A549 (cell line): ENCODE results near the gene GPATCH4.

Experiments used
- EP300 ChIP-seq, 2 experiments: fragments of >200 bp; sonication (Bioruptor Twin); formaldehyde crosslinking; IDR thresholded peaks; 2 replicates in 1 of 2; 3 replicates in 1 of 2; pipeline ENCODE4 v1.6.1; 2016 to 2017
- MYC ChIP-seq: IDR thresholded peaks from 2 replicates; pipeline ENCODE4 v1.6.1; 2012; ENCODE audit warnings: mild to moderate bottlenecking, inconsistent platforms, low read length, improper control_type of control experiment, borderline replicate concordance
- POLR2A ChIP-seq: IDR thresholded peaks from 2 replicates; pipeline ENCODE4 v1.6.1; 2012; ENCODE audit warnings: mild to moderate bottlenecking, low read length
- POLR2AphosphoS2 ChIP-seq: conservative IDR thresholded peaks from 2 replicates; pipeline ENCODE4 v1.6.1; 2012; ENCODE audit warnings: low read length, improper control_type of control experiment, inconsistent platforms
- RFX5 ChIP-seq: fragments of 450-650 bp; IDR thresholded peaks from 2 replicates; pipeline ENCODE4 v1.7.1; 2014; ENCODE audit warnings: antibody characterized with exemption, mild to moderate bottlenecking, moderate library complexity
- SREBF2 ChIP-seq: fragments of 450-650 bp; IDR thresholded peaks from 2 replicates; pipeline ENCODE4 v1.6.1; 2014; ENCODE audit warnings: mild to moderate bottlenecking, moderate library complexity
- ZSCAN20 ChIP-seq: fragments of 250-450 bp; sonication (Bioruptor Pico); IDR thresholded peaks from 2 replicates; pipeline ENCODE4 v1.8.0; 2022; ENCODE audit warnings: mild to moderate bottlenecking, moderate library complexity
- TF ChIP-seq, protein P1 (sequence below): fragments of 450-650 bp; IDR thresholded peaks from 2 replicates; pipeline ENCODE4 v1.6.1; 2014; ENCODE audit warnings: antibody characterized with exemption
- TF ChIP-seq, protein P2 (sequence below): fragments of >200 bp; sonication (Bioruptor Twin); formaldehyde crosslinking; IDR thresholded peaks from 3 replicates; pipeline ENCODE4 v1.5.1; 2016
- TF ChIP-seq, protein P3 (sequence below): IDR thresholded peaks from 2 replicates; pipeline ENCODE4 v1.6.1; 2012

DNA sequence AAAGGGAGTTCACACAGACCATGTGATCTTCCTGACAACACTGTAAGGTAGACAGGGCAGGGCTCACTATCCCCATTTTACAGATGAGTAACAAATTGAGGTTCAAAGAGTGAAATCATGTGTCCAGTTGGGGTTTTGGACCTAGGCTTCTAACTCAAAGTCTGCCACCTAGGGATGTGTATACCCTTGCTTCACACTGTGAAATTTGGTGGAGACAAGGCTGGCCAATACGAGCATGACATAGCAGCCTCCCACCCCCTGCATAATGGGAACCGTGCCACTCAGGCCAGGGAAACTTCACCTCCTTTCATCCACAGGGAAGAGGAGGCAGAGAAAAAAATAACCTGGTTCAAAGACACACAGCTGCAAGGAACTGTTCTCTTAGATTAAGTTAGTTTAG, 35.8 kb downstream of the GPATCH4 start:
- no peak for TF ChIP-seq POLR2A
- TF ChIP-seq, protein P1, sequence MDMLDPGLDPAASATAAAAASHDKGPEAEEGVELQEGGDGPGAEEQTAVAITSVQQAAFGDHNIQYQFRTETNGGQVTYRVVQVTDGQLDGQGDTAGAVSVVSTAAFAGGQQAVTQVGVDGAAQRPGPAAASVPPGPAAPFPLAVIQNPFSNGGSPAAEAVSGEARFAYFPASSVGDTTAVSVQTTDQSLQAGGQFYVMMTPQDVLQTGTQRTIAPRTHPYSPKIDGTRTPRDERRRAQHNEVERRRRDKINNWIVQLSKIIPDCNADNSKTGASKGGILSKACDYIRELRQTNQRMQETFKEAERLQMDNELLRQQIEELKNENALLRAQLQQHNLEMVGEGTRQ: no peak
- TF ChIP-seq, protein P2, sequence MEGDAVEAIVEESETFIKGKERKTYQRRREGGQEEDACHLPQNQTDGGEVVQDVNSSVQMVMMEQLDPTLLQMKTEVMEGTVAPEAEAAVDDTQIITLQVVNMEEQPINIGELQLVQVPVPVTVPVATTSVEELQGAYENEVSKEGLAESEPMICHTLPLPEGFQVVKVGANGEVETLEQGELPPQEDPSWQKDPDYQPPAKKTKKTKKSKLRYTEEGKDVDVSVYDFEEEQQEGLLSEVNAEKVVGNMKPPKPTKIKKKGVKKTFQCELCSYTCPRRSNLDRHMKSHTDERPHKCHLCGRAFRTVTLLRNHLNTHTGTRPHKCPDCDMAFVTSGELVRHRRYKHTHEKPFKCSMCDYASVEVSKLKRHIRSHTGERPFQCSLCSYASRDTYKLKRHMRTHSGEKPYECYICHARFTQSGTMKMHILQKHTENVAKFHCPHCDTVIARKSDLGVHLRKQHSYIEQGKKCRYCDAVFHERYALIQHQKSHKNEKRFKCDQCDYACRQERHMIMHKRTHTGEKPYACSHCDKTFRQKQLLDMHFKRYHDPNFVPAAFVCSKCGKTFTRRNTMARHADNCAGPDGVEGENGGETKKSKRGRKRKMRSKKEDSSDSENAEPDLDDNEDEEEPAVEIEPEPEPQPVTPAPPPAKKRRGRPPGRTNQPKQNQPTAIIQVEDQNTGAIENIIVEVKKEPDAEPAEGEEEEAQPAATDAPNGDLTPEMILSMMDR: no peak
- TF ChIP-seq RFX5: no peak
- TF ChIP-seq SREBF2: no peak
- TF ChIP-seq, protein P3, sequence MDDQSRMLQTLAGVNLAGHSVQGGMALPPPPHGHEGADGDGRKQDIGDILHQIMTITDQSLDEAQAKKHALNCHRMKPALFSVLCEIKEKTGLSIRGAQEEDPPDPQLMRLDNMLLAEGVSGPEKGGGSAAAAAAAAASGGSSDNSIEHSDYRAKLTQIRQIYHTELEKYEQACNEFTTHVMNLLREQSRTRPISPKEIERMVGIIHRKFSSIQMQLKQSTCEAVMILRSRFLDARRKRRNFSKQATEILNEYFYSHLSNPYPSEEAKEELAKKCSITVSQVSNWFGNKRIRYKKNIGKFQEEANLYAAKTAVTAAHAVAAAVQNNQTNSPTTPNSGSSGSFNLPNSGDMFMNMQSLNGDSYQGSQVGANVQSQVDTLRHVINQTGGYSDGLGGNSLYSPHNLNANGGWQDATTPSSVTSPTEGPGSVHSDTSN: no peak
- TF ChIP-seq ZSCAN20 (CRISPR knock-in tag): no peak
- no peak for TF ChIP-seq MYC
- no peak for TF ChIP-seq EP300 (IDR thresholded peaks at IDR 0.05)
- TF ChIP-seq POLR2AphosphoS2: no peak
